H9 (cell line): ENCODE data around the gene SIM1. TPM values are rescaled to one million over a fixed set of nuclear protein-coding genes. Genes with fewer than 3 reads are reported as not detected.

Source experiments
- DNase-seq: peaks from one replicate; pipeline ENCODE4 v3.0.0-alpha.2; 2017
- H2AFZ ChIP-seq: one replicate; pipeline ENCODE4 v1.6.1; 2013; ENCODE audit warnings: mild to moderate bottlenecking, low read length, control low read depth, moderate library complexity
- H2AK5ac ChIP-seq: 2 replicates; pipeline ENCODE4 v1.6.1; 2013; ENCODE audit warnings: low read length, control low read depth, mixed read lengths; ENCODE audit not compliant: insufficient read length
- H2BK120ac ChIP-seq: one replicate; pipeline ENCODE4 v1.6.1; 2013; ENCODE audit warnings: low read depth, mild to moderate bottlenecking, low read length, control low read depth, inconsistent platforms; ENCODE audit not compliant: poor library complexity, severe bottlenecking
- H2BK12ac ChIP-seq: 2 replicates; pipeline ENCODE4 v1.6.1; 2013; ENCODE audit warnings: low read length, control low read depth, mixed read lengths, low read depth; ENCODE audit not compliant: insufficient read length
- H2BK15ac ChIP-seq: 2 replicates; pipeline ENCODE4 v1.6.1; 2013; ENCODE audit warnings: low read depth, low read length, control low read depth
- H2BK20ac ChIP-seq: one replicate; pipeline ENCODE4 v1.6.1; 2013; ENCODE audit warnings: low read depth, mild to moderate bottlenecking, low read length, control low read depth, inconsistent platforms; ENCODE audit not compliant: poor library complexity, severe bottlenecking
- H2BK5ac ChIP-seq: 2 replicates; pipeline ENCODE4 v1.6.1; 2013; ENCODE audit warnings: low read length, control low read depth, mixed read lengths; ENCODE audit not compliant: insufficient read length
- H3K14ac ChIP-seq: 2 replicates; pipeline ENCODE4 v1.6.1; 2013; ENCODE audit warnings: low read length, control low read depth; ENCODE audit not compliant: insufficient read depth
- H3K18ac ChIP-seq: 2 replicates; pipeline ENCODE4 v1.6.1; 2013; ENCODE audit warnings: low read depth, mild to moderate bottlenecking, mixed read lengths, low read length, control low read depth; ENCODE audit not compliant: insufficient read length
- H3K23ac ChIP-seq: 2 replicates; pipeline ENCODE4 v1.6.1; 2013; ENCODE audit warnings: low read length, control low read depth, mixed read lengths, low read depth; ENCODE audit not compliant: insufficient read length
- H3K23me2 ChIP-seq: 2 replicates; pipeline ENCODE4 v1.6.1; 2013; ENCODE audit warnings: low read depth, mild to moderate bottlenecking, mixed read lengths, low read length, control low read depth; ENCODE audit not compliant: insufficient read length, poor library complexity, severe bottlenecking
- H3K27ac ChIP-seq: 2 replicates; pipeline ENCODE4 v1.5.1; 2013; ENCODE audit warnings: low read length, control low read depth, mixed read lengths, low read depth; ENCODE audit not compliant: insufficient read length
- H3K27me3 ChIP-seq: 2 replicates; pipeline ENCODE4 v1.6.1; 2013; ENCODE audit warnings: low read length, control low read depth, inconsistent platforms; ENCODE audit not compliant: insufficient read depth
- H3K4ac ChIP-seq: 2 replicates; pipeline ENCODE4 v1.6.1; 2013; ENCODE audit warnings: low read depth, mild to moderate bottlenecking, control low read depth, inconsistent platforms, low read length, moderate library complexity
- H3K4me1 ChIP-seq: 2 replicates; pipeline ENCODE4 v1.6.1; 2013; ENCODE audit warnings: low read length, control low read depth, inconsistent platforms; ENCODE audit not compliant: insufficient read depth
- H3K4me2 ChIP-seq: 2 replicates; pipeline ENCODE4 v1.6.1; 2013; ENCODE audit warnings: low read length, control low read depth, mixed read lengths; ENCODE audit not compliant: insufficient read length, insufficient read depth
- H3K56ac ChIP-seq: 2 replicates; pipeline ENCODE4 v1.6.1; 2013; ENCODE audit warnings: low read depth, mild to moderate bottlenecking, mixed read lengths, low read length, control low read depth; ENCODE audit not compliant: insufficient read length
- H3K79me1 ChIP-seq: 2 replicates; pipeline ENCODE4 v1.6.1; 2013; ENCODE audit warnings: low read depth, mild to moderate bottlenecking, moderate library complexity, low read length, control low read depth, inconsistent platforms; ENCODE audit not compliant: insufficient read depth, poor library complexity, severe bottlenecking
- H3K79me2 ChIP-seq: 2 replicates; pipeline ENCODE4 v1.6.1; 2013; ENCODE audit warnings: low read length, control low read depth, inconsistent platforms; ENCODE audit not compliant: insufficient read depth
- H3K9ac ChIP-seq: 2 replicates; pipeline ENCODE4 v1.6.1; 2013; ENCODE audit warnings: low read length, control low read depth, mixed read lengths; ENCODE audit not compliant: insufficient read length; ENCODE audit errors: extremely low read depth
- H3K9me3 ChIP-seq: one replicate; pipeline ENCODE4 v1.6.1; 2013; ENCODE audit warnings: low read depth, low read length, inconsistent platforms; ENCODE audit not compliant: control insufficient read depth
- H3T11ph ChIP-seq: one replicate; pipeline ENCODE4 v1.6.1; 2013; ENCODE audit warnings: mild to moderate bottlenecking, low read length, control low read depth, inconsistent platforms
- H4K20me1 ChIP-seq: one replicate; pipeline ENCODE4 v1.6.1; 2013; ENCODE audit not compliant: control insufficient read depth, insufficient read length, insufficient read depth
- H4K5ac ChIP-seq: 2 replicates; pipeline ENCODE4 v1.6.1; 2013; ENCODE audit warnings: low read depth, mild to moderate bottlenecking, mixed read lengths, low read length, control low read depth; ENCODE audit not compliant: insufficient read length
- H4K8ac ChIP-seq: replicated peaks from 2 replicates; pipeline ENCODE4 v1.6.1; 2013; ENCODE audit warnings: low read length, control low read depth, mixed read lengths, low read depth; ENCODE audit not compliant: insufficient read length
- H4K91ac ChIP-seq: 2 replicates; pipeline ENCODE4 v1.6.1; 2013; ENCODE audit warnings: low read depth, mild to moderate bottlenecking, moderate library complexity, mixed read lengths, low read length, control low read depth; ENCODE audit not compliant: insufficient read length
- H3K27ac Mint-ChIP-seq, 3 experiments: 2 replicates in 2 of 3; 3 replicates in 1 of 3; pipeline ENCODE4 v1.8.0; 2020 to 2021; ENCODE audit warnings: mixed read lengths in 3 of 3, mild to moderate bottlenecking in 1 of 3, moderate library complexity in 1 of 3
- H3K27me3 Mint-ChIP-seq: 2 replicates; pipeline ENCODE4 v1.8.0; 2021; ENCODE audit warnings: low read depth, mild to moderate bottlenecking, moderate library complexity, mixed read lengths
- H3K36me3 Mint-ChIP-seq, 3 experiments: 2 replicates in 2 of 3; 3 replicates in 1 of 3; pipeline ENCODE4 v1.8.0; 2020 to 2021; ENCODE audit warnings: low read depth in 3 of 3, mixed read lengths in 3 of 3; ENCODE audit not compliant: insufficient read depth in 1 of 3
- H3K4me1 Mint-ChIP-seq, 2 experiments: 2 replicates each; pipeline ENCODE4 v1.8.0; 2020; ENCODE audit warnings: mixed read lengths in 2 of 2
- H3K4me3 Mint-ChIP-seq, 2 experiments: 2 replicates in 1 of 2; 3 replicates in 1 of 2; pipeline ENCODE4 v1.8.0; 2020 to 2021; ENCODE audit warnings: mild to moderate bottlenecking in 2 of 2, mixed read lengths in 2 of 2, moderate library complexity in 1 of 2
- H3K9me3 Mint-ChIP-seq, 2 experiments: 2 replicates in 1 of 2; 3 replicates in 1 of 2; pipeline ENCODE4 v1.8.0; 2020; ENCODE audit warnings: mild to moderate bottlenecking in 2 of 2, mixed read lengths in 2 of 2, moderate library complexity in 1 of 2
- CTCF ChIP-seq: fragments of 200-600 bp; sonication (generic); conservative IDR thresholded peaks from 3 replicates; pipeline ENCODE4 v1.8.0; 2021; ENCODE audit warnings: antibody characterized with exemption, mild to moderate bottlenecking
- WGBS: extraction: QIAGEN DNeasy Blood & Tissue Kit; methylation state at CpG from one replicate; pipeline ENCODE4 v1.1.7; 2013; ENCODE audit warnings: missing lambda C conversion rate, low lambda C conversion rate, mixed read lengths; ENCODE audit not compliant: insufficient read length; ENCODE audit errors: extremely low coverage; 5-methylcytosine and 5-hydroxymethylcytosine counted together
- total RNA-seq: library from RNA; stranded (reverse); gene quantifications from 2 replicates; pipeline ENCODE4 v1.2.1, GENCODE V29; 2021

Gene SIM1
- total RNA-seq, 1 experiment from 2014 or later: not detected

- Mint-ChIP-seq H3K9me3 (peaks cover 6 to 13% of the 10 kb centered on the region in 2 experiments), H3K4me1 (peaks cover 11 to 16% of the 10 kb centered on the region in 2 experiments), H3K27me3 (peaks cover 3% of the 10 kb centered on the region; the same call in 1 of the 2 replicates), H3K27ac (no peak overlapping the region), H3K36me3 (peaks cover 0 to 10% (median 5%) of the 10 kb centered on the region in 3 experiments; a peak in 4 of 7 replicates), H3K4me3 (no peak overlapping the region)
- H2BK20ac ChIP-seq: no peak overlapping the region
- no peak overlapping the region for H4K8ac ChIP-seq
- H3K27me3 ChIP-seq: no peaks in the 10 kb centered on the region
- H3K9ac ChIP-seq: no peak overlapping the region
- no peak overlapping the region for H2BK12ac ChIP-seq
- no peak overlapping the region for H2BK5ac ChIP-seq
- no peak overlapping the region for H3K4ac ChIP-seq
- H3K4me2 ChIP-seq: no peak overlapping the region
- H4K20me1 ChIP-seq: no peaks in the 10 kb centered on the region
- H3K9me3 ChIP-seq: no peaks in the 10 kb centered on the region
- TF ChIP-seq CTCF: no peak
- DNase-seq: no peak
- H4K91ac ChIP-seq: no peak overlapping the region
- no peaks in the 10 kb centered on the region for H3K23me2 ChIP-seq
- no peak overlapping the region for H4K5ac ChIP-seq
- H3K4me1 ChIP-seq: peaks cover 2% of the 10 kb centered on the region
- no peak overlapping the region for H2BK15ac ChIP-seq
- H2AK5ac ChIP-seq: no peak overlapping the region
- H3T11ph ChIP-seq: no peak overlapping the region
- H3K14ac ChIP-seq: no peak overlapping the region
- H2AFZ ChIP-seq: no peak overlapping the region
- H3K18ac ChIP-seq: no peak overlapping the region
- no peaks in the 10 kb centered on the region for H3K79me2 ChIP-seq
- H3K79me1 ChIP-seq: no peaks in the 10 kb centered on the region
- no peak overlapping the region for H3K23ac ChIP-seq
- no CpG with 5 or more reads among the region's 13 CpGs for WGBS
- no peak overlapping the region for H3K27ac ChIP-seq
- no peak overlapping the region for H2BK120ac ChIP-seq
- H3K56ac ChIP-seq: no peak overlapping the region
These were observed 27.4 kb upstream of the SIM1 start for GRCh38 chr6:100491952-100492670.
